MV-4-11 (cell line): Measurements from ENCODE around the gene TMEM239.
A peak's percentile ranks its signal among the peaks of the same experiment; 100 is the strongest.
"Not testable (repeated sequence)": the region's sequence is repeated elsewhere in the genome, so short reads cannot be mapped to it uniquely, and the experiment has no call there.

Experiments
- DNase-seq: peaks from one replicate; lab custom pipeline; 2025; lab: John Stamatoyannopoulos, UW

TMEM239 gene

DNA sequence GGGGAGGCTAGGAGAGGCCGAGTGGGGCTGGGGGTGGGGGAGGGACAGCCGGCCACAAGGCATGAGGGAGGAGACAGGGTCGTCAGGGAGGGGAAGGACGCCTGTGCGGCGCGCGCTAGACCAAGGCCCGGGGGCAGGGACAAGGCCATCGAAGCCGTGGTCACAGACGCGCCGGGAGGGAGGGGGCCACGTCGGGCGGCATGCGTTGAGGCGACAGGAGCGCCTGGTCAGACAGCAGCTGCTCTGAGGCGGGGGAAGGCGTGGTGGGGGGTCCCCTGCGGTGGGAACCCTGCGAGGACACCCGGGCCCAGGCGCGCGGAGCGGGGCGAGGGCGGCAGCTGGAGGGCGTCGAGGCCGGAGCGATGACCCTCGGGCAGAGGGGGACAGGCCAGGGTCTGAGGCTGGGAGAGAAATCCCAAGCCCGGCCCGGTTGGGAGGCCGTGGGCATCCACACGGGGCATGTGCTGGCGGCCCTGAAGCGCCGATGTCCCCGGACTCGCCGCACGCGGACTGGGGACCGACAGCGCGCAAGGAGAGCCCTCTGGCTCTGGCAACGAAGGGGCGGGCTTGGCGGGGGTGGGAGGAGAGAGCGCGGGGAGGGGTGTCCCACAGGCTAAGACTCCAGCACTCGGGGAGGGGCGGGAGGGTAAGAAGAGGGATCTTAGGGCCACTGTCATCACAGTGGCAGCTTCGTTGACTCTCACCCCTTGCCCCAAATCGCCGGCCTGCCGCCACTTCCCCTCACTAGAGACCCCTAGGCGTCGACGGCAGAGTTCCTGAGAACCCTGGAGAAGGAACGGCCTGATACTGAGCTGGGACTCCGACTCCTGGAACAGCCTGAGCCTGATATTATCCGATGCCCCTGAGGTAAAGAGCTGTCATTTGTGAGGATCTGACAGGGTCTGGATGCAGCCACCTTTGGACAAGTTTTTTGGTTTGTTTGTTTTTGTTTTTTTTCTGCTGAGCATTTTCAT is 5.0 kb downstream of the TMEM239 start:
- no peak for DNase-seq

DNA sequence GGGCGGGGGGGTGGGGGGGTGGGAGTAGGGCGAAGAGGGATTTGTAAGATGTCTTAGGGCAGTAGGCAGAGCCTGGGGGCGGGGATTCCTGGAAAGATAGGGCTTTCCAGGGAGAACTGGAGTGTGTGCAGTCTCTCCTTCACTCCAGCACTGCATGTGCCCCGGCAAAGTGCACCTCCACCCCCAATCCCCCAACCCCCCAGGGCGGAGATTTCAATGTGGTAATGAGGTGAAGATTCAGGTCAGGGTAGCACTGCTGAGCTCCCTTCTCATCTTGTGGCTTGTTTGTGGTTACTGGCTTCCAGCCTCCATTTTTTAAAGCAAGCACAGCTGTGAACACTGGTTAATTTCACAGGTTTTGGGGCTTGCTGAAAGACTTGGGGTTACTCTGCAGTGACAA is 5.9 kb downstream of the TMEM239 start:
- DNase-seq: no peak

DNA sequence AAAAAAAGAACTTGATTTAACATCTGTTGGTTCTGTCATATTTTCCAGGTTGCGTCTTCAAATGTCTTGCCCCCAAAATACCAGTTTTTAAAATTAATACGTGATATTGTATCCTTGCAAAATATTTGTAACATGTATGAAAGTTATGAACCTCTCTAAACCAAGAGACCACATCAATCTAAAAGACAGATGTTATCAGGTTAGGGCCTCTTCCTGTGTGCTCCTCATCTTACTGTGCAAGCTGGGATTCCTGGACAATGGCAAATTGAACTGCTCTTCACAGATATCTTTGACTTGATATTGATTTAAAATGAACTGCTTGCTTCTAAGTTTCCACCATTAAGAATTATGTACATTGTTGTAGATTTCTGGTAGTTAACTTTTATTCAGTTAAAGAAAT is 9.6 kb downstream of the TMEM239 start:
- DNase-seq: no peak

GRCh38 chr20:2826655-2827054 is 10.5 kb downstream of the TMEM239 start:
- no peak for DNase-seq

DNA sequence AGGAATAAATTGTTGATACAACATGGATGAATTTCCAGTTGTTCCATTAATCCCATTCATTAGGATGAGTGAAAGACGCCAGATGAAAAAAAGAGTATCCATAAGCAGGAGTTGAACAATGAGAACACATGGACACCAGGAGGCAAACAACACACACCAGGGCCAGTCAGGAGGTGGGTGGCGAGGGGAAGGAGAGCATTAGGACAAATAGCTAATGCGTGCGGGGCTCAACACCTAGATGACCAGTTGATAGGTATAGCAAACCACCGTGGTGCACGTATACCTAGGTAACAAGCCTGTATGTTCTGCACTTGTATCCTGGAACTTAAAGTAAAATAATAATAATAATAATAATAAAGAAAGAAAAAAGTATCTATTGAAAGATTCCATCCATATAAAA is 13.2 kb downstream of the TMEM239 start:
- no peak for DNase-seq

GRCh38 chr20:2831206-2831605 is 15.0 kb downstream of the TMEM239 start:
- DNase-seq: not testable (repeated sequence)

DNA sequence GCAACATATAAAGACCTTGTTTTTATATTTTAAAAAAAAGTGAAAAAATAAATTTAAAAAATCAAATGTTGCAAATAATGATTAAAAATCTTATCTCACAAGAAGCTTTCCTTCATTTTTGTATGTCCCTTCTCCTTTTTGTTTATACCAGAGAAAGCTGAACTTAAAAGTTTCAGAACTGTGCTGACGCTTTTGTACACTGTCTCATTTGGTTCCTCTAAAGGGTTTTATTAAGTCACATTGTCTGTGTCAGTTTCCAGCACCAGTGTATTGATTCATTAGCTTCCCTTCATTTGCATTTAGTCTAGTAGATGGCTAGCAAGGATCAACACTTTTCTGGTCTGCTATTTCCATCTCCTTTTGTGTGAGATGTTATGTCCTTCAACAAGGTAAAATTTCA is 17.6 kb downstream of the TMEM239 start:
- peak; percentile 40 for DNase-seq

DNA sequence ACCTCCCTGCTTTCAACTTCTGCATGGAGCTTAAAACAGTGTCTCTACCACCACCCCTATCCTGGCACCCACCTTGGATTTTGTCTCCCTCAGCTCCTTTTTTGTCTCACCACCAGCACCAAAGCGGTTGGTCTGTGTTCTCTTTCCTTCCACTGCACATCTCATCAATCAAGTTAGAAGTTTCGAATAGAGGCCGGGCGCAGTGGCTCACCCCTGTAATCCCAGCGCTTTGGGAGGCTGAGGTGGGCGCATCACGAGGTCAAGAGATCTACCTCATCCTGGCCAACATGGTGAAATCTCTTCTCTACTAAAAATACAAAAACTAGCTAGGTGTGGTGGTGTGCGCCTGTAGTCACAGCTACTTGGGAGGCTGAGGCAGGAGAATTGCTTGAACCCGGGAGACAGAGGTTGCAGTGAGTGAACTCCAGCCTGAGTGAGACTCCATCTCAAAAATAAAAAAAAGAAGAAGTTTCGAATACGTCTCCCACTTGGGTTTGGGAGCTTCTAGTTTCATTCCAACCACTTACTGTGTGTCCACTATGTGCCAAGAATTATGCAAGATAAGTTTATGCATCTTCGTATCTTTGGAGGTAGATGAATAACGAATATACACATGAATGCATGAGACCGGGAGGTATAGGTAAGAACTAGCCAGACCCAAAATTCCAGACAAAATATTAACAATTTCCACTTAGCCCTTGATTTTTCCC is 18.4 kb downstream of the TMEM239 start:
- DNase-seq: peak; percentile 67

DNA sequence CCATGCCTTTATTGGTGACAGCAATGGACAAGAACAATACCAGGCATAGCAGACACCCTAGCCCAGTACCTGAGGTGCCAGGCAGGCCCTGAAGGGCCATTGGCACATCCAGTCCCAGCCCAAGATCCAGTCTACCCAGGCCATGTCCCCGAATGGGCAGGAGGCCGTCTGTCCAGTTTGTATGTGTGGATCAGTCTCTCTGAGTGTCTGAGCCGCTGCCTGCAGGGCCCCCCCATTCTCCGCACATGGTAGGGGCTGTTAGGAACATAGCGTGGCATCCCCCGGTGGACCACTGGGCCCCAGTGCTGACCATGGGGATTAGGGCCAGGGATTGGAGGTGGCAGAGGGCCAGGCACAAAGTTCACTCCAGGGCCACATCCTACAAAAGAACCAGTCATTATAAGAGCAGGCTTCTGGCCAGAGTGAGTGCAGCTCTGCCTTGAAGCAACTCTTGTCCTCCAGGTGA is 19.2 kb downstream of the TMEM239 start:
- no peak for DNase-seq

DNA sequence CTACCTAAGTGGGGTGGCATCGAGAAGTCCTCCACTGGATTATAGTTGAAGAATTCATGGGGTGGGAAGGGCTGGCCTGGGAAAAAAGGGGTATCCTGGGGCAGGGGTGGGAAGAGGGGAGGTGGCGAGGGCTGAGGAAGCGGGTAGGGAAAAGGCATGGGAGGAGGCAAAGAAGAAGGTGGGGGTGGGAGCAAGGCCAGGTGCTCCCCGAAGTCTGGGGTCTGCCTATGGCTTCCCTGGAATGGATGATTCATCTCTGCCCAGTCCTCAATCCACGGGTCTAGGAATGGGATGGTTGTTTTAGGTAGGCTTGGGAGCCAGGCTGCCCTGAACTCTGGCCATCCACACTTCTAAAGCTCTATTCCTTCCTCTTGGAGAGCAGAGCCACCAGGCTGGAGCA is 19.9 kb downstream of the TMEM239 start:
- DNase-seq: no peak

- no peak for DNase-seq
These were observed 21.2 kb downstream of the TMEM239 start for GRCh38 chr20:2837221-2837960.

DNA sequence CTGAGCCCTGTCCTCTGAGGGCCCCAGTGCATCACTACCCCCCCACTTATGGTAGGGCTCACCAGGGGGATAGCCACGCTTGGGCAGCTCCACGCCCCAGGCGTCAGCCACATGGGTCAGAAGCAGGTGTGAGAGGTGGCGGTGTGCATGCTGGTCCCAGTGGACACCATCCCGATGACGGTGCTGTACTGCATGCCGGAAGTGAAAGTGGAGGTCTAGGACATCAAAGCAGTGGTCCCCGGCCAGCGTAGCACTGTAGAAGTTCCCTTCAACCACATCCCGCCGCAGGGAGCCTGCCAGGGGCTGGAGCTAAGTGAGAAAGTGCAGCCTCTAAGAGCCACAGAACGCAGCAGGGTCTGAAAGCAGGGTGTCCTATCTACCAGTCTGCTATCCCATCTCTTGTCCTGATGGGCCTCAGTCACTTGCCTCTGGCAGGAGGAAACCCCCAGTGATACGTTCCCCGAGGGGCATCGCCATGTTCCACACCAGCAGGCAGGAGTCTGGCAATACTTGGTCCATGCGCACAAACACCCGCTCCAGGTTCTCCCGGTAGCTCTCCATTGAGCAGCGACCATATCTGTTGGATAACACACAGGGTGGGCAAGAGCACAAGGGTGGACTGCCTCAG is 22.1 kb downstream of the TMEM239 start:
- no peak for DNase-seq

GRCh38 chr20:2838847-2839671 is 22.9 kb downstream of the TMEM239 start:
- no peak for DNase-seq

GRCh38 chr20:2839732-2840137 is 23.6 kb downstream of the TMEM239 start:
- DNase-seq: no peak

DNA sequence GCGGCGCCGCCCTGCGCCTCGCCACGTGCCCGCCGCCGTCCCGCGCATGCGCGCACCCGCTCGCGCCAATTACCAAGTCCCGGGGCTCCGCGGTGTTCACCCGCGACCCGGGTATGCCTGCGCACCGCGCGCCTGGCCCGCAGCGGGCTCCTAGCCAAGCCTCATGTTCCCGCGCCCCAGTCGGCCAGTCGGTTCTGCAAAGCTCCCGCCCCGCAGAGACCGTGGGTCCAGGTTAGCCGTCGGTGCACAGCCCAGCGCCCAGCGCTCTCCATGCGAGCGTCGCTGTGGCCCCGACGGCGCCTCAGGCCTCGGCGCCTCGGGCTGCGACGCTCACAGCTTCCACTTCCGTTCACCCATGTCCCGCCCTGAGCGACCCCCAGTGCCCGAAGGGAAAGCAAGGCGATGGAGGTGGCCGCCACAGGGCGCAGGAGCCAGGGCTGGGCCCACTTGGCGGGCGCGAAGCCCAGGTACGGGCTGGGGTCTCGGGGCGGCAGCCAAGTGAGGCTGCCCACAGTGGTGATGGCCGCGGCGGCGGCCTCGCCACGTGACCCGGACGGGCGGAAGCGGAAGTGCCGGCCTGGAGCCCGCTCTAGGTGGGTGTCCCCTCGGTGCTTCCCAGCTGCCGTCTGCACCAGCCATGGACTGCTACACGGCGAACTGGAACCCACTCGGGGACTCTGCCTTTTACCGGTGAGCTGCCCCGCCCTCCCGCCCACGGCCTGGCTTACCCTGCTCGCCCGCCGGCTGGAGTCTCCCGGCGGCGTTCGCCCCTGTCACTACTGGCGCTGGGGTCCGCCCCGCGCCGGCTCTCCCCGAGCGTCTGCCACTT is 24.2 kb downstream of the TMEM239 start, which contains the start of the genes PCED1A and VPS16:
TSS of gene PCED1A (minus strand) at position 518 of the 829 bp plus-strand sequence. CDS start 743 bp downstream, outside the sequence.
TSS of gene VPS16 (plus strand) at position 608 of the 829 bp plus-strand sequence. CDS start at position 638, 30 bp downstream.
- DNase-seq: peak; percentile 72

- no peak for DNase-seq
These were observed 24.9 kb downstream of the TMEM239 start for GRCh38 chr20:2840967-2841531.

DNA sequence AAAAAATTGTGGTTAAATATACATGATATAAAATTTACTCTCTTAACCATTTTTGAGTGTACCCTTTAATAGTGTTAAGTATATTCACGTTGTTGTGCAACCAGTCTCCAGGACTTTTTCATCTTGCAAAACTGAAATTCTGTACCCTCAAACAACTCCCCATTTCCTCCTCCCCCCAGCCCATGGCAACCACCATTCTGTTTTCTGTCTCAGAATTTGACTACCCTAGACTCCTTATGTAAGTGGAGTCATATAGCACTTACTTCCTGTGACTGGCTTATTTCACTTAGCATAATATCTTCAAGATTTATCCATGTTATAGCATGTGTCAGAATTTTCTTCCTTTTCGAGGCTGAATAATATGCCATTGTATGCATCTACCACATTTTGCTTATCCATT is 29.4 kb downstream of the TMEM239 start:
- DNase-seq: peak; percentile 18

- DNase-seq: no peak
These were observed 30.5 kb downstream of the TMEM239 start for GRCh38 chr20:2846698-2847097.

DNA sequence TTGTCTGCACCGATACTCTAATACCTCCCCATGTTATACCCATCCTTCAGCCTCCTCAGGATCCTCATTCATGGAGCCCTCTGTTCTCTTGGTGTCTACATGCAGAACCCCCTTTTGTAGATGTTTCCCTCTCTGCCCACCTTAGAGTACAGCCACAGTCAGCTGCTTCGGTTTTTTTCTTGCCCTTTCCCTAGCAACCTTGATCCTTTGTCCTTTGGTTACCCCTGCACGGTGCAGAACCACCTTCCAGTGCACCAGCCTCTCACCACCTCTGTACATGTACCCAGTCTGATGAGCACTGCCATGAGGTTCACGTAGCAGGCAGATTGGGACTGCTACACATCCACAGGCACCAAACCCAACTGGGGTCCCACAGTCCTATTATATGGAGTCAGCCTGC is 31.6 kb downstream of the TMEM239 start:
- no peak for DNase-seq
